DMS53 treated with DMSO at 0.1 percent for 48 hours (cell line): Measurements from ENCODE around the gene CLHC1.

ENCODE experiments used
- DNase-seq: peaks from one replicate; lab custom pipeline; 2025; ENCODE audit not compliant: unreplicated experiment; lab: John Stamatoyannopoulos, UW

Gene CLHC1

GRCh38 chr2:55169915-55170314 is 62.2 kb downstream of the CLHC1 start:
- no peak for DNase-seq

- no peak for DNase-seq
These were observed 62.7 kb downstream of the CLHC1 start for GRCh38 chr2:55169359-55169758.

- peak; percentile 65 for DNase-seq
These were observed 63.6 kb downstream of the CLHC1 start for GRCh38 chr2:55168221-55169154.

GRCh38 chr2:55165626-55166025 is 66.5 kb downstream of the CLHC1 start:
- DNase-seq = no peak

- DNase-seq = no peak
These were observed 67.3 kb downstream of the CLHC1 start for GRCh38 chr2:55164534-55165480.

- DNase-seq = peak; percentile 63
These were observed 68.1 kb downstream of the CLHC1 start for GRCh38 chr2:55163941-55164390.

- no peak for DNase-seq
These were observed 68.8 kb downstream of the CLHC1 start for GRCh38 chr2:55163274-55163721.

GRCh38 chr2:55162284-55163006 is 69.6 kb downstream of the CLHC1 start:
- no peak for DNase-seq

- no peak for DNase-seq
These were observed 70.5 kb downstream of the CLHC1 start for GRCh38 chr2:55161295-55162210.

- DNase-seq = no peak
These were observed 71.7 kb downstream of the CLHC1 start for GRCh38 chr2:55160422-55160821.

- DNase-seq = no peak
These were observed 72.3 kb downstream of the CLHC1 start for GRCh38 chr2:55159752-55160151.

- DNase-seq = peak; percentile 87
These were observed 72.9 kb downstream of the CLHC1 start for GRCh38 chr2:55159037-55159651.

- DNase-seq = no peak
These were observed 73.8 kb downstream of the CLHC1 start for GRCh38 chr2:55158111-55158814.

GRCh38 chr2:55157474-55157884 is 74.6 kb downstream of the CLHC1 start:
- no peak for DNase-seq

- DNase-seq = no peak
These were observed 75.1 kb downstream of the CLHC1 start for GRCh38 chr2:55156984-55157383.

- DNase-seq = no peak
These were observed 75.8 kb downstream of the CLHC1 start for GRCh38 chr2:55156326-55156725.

- DNase-seq = no peak
These were observed 76.3 kb downstream of the CLHC1 start for GRCh38 chr2:55155764-55156281.

GRCh38 chr2:55155206-55155605 is 76.9 kb downstream of the CLHC1 start:
- DNase-seq = no peak
